Fibroblast of lung (primary cell): Measurements from ENCODE around the gene MS4A15. TPM values are rescaled to one million over a fixed set of nuclear protein-coding genes. Genes with fewer than 3 reads are reported as not detected.

Source experiments
- DNase-seq, 2 donors: peaks; one replicate each; pipeline versions ENCODE4 v3.0.0 to v3.0.0-alpha.2; 2010; ENCODE audit warnings: low read depth in 2 of 2
- H2AFZ ChIP-seq: 2 replicates; pipeline ENCODE4 v1.5.1; 2012; ENCODE audit warnings: low read length, control low read depth, inconsistent platforms
- H3K27ac ChIP-seq: 2 replicates; pipeline ENCODE4 v1.5.1; 2011; ENCODE audit warnings: low read length, control low read depth; ENCODE audit not compliant: insufficient read depth
- H3K27me3 ChIP-seq: 2 replicates; pipeline ENCODE4 v1.5.1; 2011; ENCODE audit warnings: mild to moderate bottlenecking, low read length; ENCODE audit not compliant: control insufficient read depth, insufficient read depth
- H3K36me3 ChIP-seq: 2 replicates; pipeline ENCODE4 v1.5.1; 2011; ENCODE audit warnings: low read length; ENCODE audit not compliant: control insufficient read depth, insufficient read depth
- H3K4me1 ChIP-seq: 2 replicates; pipeline ENCODE4 v1.5.1; 2011; ENCODE audit warnings: low read length; ENCODE audit not compliant: control insufficient read depth, insufficient read depth; ENCODE audit errors: extremely low read depth
- H3K4me2 ChIP-seq: 2 replicates; pipeline ENCODE4 v1.5.1; 2011; ENCODE audit warnings: low read length, control low read depth; ENCODE audit not compliant: insufficient read depth; ENCODE audit errors: extremely low read depth
- H3K4me3 ChIP-seq, 4 experiments: fragments of 200-600 bp in 1 of 4; sonication (generic) in 1 of 4; replicated peaks in 1 of 4; 2 replicates each; pipeline ENCODE4 v1.5.1; 2011 to 2016; ENCODE audit warnings: low read length in 4 of 4, low read depth in 3 of 4, mild to moderate bottlenecking in 3 of 4, control low read depth in 2 of 4, inconsistent platforms in 1 of 4, mixed read lengths in 1 of 4; ENCODE audit not compliant: insufficient read depth in 1 of 4; ENCODE audit errors: control extremely low read depth in 1 of 4
- H3K79me2 ChIP-seq: 2 replicates; pipeline ENCODE4 v1.5.1; 2012; ENCODE audit warnings: mild to moderate bottlenecking, low read length, inconsistent platforms; ENCODE audit not compliant: control insufficient read depth, insufficient read depth
- H3K9ac ChIP-seq: 2 replicates; pipeline ENCODE4 v1.5.1; 2011; ENCODE audit warnings: mild to moderate bottlenecking, low read length, control low read depth; ENCODE audit not compliant: insufficient read depth
- H3K9me3 ChIP-seq: 2 replicates; pipeline ENCODE4 v1.5.1; 2012; ENCODE audit warnings: low read depth, low read length; ENCODE audit not compliant: control insufficient read depth, insufficient read depth
- H4K20me1 ChIP-seq: 2 replicates; pipeline ENCODE4 v1.5.1; 2011; ENCODE audit warnings: low read length; ENCODE audit not compliant: control insufficient read depth, insufficient read depth; ENCODE audit errors: extremely low read depth
- CTCF ChIP-seq, 2 donors: IDR thresholded peaks in 1 of 2; conservative IDR thresholded peaks in 1 of 2; 1 replicate in 1 of 2; 2 replicates in 1 of 2; pipeline ENCODE4 v1.5.1; 2011 to 2012; ENCODE audit warnings: low read length in 2 of 2, control low read depth in 1 of 2, inconsistent platforms in 1 of 2, low read depth in 1 of 2, mild to moderate bottlenecking in 1 of 2
- EZH2 ChIP-seq: IDR thresholded peaks from 2 replicates; pipeline ENCODE4 v1.5.1; 2012; ENCODE audit warnings: low read length, control low read depth, mild to moderate bottlenecking; ENCODE audit errors: missing control alignments
- polyA plus RNA-seq, 2 donors: library from polyadenylated mRNA; depleted of rRNA in 1 of 2; stranded (reverse) in 1 of 2; unstranded in 1 of 2; fragments of >200 nt; gene quantifications; 2 replicates each; pipeline ENCODE4 v1.2.1, GENCODE V29; 2011 to 2012; ENCODE audit warnings: missing spikeins in 1 of 2
- total RNA-seq: library from RNA; depleted of rRNA; stranded (reverse); fragments of >200 nt; gene quantifications from 2 replicates; pipeline ENCODE4 v1.2.1, GENCODE V29; 2014

Gene MS4A15
- total and polyA plus RNA-seq, 2 donors (not counting 1 experiment from before 2014, with no cell fraction given) = not detected

- TF ChIP-seq CTCF (conservative IDR thresholded peaks at IDR 0.05 in 1 of 2, IDR thresholded peaks at IDR 0.05 in 1 of 2; ENCODE audit: low read depth in 1 of 2, low read length in 2 of 2) (no peak), EZH2 (no peak)
- H3K79me2 ChIP-seq = no peaks in the 10 kb centered on the region
- H3K36me3 ChIP-seq = no peaks in the 10 kb centered on the region
- no peaks in the 10 kb centered on the region for H3K4me1 ChIP-seq
- peaks cover 16% of the 10 kb centered on the region for H3K27me3 ChIP-seq
- no peak for DNase-seq
- no peak overlapping the region for H2AFZ ChIP-seq
- no peak overlapping the region for H3K27ac ChIP-seq
- no peaks in the 10 kb centered on the region for H3K9me3 ChIP-seq
- H3K4me3 ChIP-seq = no peak overlapping the region
- H4K20me1 ChIP-seq = no peaks in the 10 kb centered on the region
- no peak overlapping the region for H3K4me2 ChIP-seq
- no peak overlapping the region for H3K9ac ChIP-seq
These were observed 68.5 kb downstream of the MS4A15 start for GRCh38 chr11:60825118-60825517.

GRCh38 chr11:60825790-60826189, 69.1 kb downstream of the MS4A15 start:
- no peak for DNase-seq
- no peaks in the 10 kb centered on the region for H3K36me3 ChIP-seq
- H3K9me3 ChIP-seq = no peaks in the 10 kb centered on the region
- no peak overlapping the region for H2AFZ ChIP-seq
- no peak overlapping the region for H3K4me2 ChIP-seq
- H3K79me2 ChIP-seq = no peaks in the 10 kb centered on the region
- no peaks in the 10 kb centered on the region for H4K20me1 ChIP-seq
- no peak overlapping the region for H3K27ac ChIP-seq
- no peak overlapping the region for H3K9ac ChIP-seq
- H3K4me1 ChIP-seq = no peaks in the 10 kb centered on the region
- no peak overlapping the region for H3K4me3 ChIP-seq
- H3K27me3 ChIP-seq = peaks cover 12% of the 10 kb centered on the region
- TF ChIP-seq CTCF (conservative IDR thresholded peaks at IDR 0.05 in 1 of 2, IDR thresholded peaks at IDR 0.05 in 1 of 2; ENCODE audit: low read depth in 1 of 2, low read length in 2 of 2) = no peak
- no peak for TF ChIP-seq EZH2

Other genes starting within 250 kb of the MS4A15 start
- not detected in 2 replicates for gene MS4A13, start 241.5 kb upstream of the MS4A15 start, total RNA-seq
- gene MS4A13, start 241.5 kb upstream of the MS4A15 start, polyA plus RNA-seq = not detected in 2 replicates
- not detected in 2 replicates for gene MS4A8, start 57.3 kb upstream of the MS4A15 start, total RNA-seq
- gene MS4A8, start 57.3 kb upstream of the MS4A15 start, polyA plus RNA-seq = not detected in 2 replicates
- gene MS4A18, start 32.1 kb upstream of the MS4A15 start, total RNA-seq = not detected in 2 replicates
- not detected in 2 replicates for gene MS4A18, start 32.1 kb upstream of the MS4A15 start, polyA plus RNA-seq
- gene MS4A10, start 28.5 kb downstream of the MS4A15 start, total RNA-seq = not detected in 2 replicates
- not detected in 2 replicates for gene MS4A10, start 28.5 kb downstream of the MS4A15 start, polyA plus RNA-seq
- gene CCDC86, start 85.2 kb downstream of the MS4A15 start, total RNA-seq = 7.2 and 7.4 TPM in 2 replicates
- gene CCDC86, start 85.2 kb downstream of the MS4A15 start, polyA plus RNA-seq = 14.9 and 29.4 TPM in 2 replicates
- 0.26 and 0.33 TPM in 2 replicates for gene PTGDR2, start 99.1 kb downstream of the MS4A15 start, total RNA-seq
- gene PTGDR2, start 99.1 kb downstream of the MS4A15 start, polyA plus RNA-seq = 0.45 and 2.4 TPM in 2 replicates
- gene ZP1, start 110.7 kb downstream of the MS4A15 start, total RNA-seq = under 0.01 TPM in 1 of 2 replicates, not detected in the other
- 0.62 TPM in 1 of 2 replicates, not detected in the other for gene ZP1, start 110.7 kb downstream of the MS4A15 start, polyA plus RNA-seq
- 34.7 and 37.7 TPM in 2 replicates for gene PRPF19, start 149.7 kb downstream of the MS4A15 start, total RNA-seq
- gene PRPF19, start 149.7 kb downstream of the MS4A15 start, polyA plus RNA-seq = 32.6 and 55.6 TPM in 2 replicates
- gene TMEM109, start 157.3 kb downstream of the MS4A15 start, total RNA-seq = 18.7 and 21.5 TPM in 2 replicates
- gene TMEM109, start 157.3 kb downstream of the MS4A15 start, polyA plus RNA-seq = 34.9 and 42.4 TPM in 2 replicates
- 13.2 and 20.8 TPM in 2 replicates for gene TMEM132A, start 167.6 kb downstream of the MS4A15 start, total RNA-seq
- gene TMEM132A, start 167.6 kb downstream of the MS4A15 start, polyA plus RNA-seq = 6.7 and 6.9 TPM in 2 replicates
- gene SLC15A3, start 195.3 kb downstream of the MS4A15 start, total RNA-seq = 19.5 and 29.9 TPM in 2 replicates
- 5.8 and 10.5 TPM in 2 replicates for gene SLC15A3, start 195.3 kb downstream of the MS4A15 start, polyA plus RNA-seq
- not detected in 2 replicates for gene CD6, start 214.8 kb downstream of the MS4A15 start, total RNA-seq
- not detected in 2 replicates for gene CD6, start 214.8 kb downstream of the MS4A15 start, polyA plus RNA-seq